Activated naive CD8-positive, alpha-beta T cell treated with anti-CD3 and anti-CD28 coated beads, Interleukin-2, amount 50 U/mL, for 16 hours (primary cell): Measurements from ENCODE around the gene CDCA4.
"Not testable (repeated sequence)": the region's sequence is repeated elsewhere in the genome, so short reads cannot be mapped to it uniquely, and the experiment has no call there.

Experiments
- DNase-seq: peaks from one replicate; pipeline ENCODE4 v3.0.0-alpha.2; 2020; ENCODE audit warnings: low read depth, low spot score

CDCA4 gene

GRCh38 chr14:105058521-105059034, 37.7 kb upstream of the CDCA4 start:
- no peak for DNase-seq

DNA sequence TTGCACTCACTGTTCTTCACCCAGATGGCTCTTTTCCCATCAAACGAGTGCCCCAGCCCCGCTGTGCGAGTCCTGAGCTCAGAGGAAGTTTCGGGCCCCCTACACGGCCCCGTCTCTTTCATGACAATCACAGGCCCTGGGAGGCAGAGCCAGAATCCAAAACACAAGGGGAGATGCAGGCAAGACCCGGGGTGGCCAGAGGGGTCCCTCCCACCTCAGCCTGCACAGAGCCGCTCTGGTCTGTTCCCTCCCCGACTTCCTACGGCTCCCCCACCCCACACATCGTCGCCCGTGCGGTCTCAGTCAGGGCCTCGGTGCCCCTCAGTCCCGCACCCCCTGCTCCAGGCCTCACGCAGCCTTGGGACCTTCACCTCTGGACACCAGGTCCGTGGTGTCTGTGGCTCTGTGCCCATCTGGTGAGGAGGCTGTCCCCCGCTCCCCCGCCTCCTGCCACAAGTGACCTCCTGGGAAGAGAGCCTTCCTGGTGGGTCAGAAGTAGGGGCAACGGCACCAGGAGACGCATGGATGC, 35.5 kb upstream of the CDCA4 start:
- DNase-seq: no peak

DNA sequence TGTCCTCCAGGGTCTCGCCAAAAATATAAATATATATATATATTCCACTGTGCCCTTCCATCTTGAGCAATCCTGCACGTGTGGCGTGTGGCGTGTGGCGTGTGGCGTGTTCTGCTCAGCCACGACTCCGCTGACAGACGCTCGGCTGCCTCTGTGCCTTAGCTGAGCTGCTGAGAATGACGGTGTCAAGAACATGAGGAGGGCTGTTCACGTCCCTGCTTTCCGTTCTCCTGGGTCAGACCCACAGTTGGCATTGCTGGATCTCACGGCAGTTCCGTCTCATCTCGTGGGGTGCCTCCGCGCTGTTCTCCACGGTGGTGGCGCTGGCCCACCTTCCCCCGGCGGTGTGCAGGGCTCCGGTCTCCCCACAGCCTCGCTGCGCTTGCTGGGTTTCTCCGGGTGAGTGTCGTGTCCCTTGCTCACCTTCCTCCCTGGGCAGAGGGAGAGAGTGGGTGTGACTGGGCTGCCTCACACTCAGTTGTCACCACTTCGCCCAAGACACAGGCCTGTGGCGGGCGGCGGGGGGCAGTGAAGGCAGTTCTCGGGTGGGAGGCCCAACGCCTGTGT, 34.9 kb upstream of the CDCA4 start:
- DNase-seq: no peak

DNA sequence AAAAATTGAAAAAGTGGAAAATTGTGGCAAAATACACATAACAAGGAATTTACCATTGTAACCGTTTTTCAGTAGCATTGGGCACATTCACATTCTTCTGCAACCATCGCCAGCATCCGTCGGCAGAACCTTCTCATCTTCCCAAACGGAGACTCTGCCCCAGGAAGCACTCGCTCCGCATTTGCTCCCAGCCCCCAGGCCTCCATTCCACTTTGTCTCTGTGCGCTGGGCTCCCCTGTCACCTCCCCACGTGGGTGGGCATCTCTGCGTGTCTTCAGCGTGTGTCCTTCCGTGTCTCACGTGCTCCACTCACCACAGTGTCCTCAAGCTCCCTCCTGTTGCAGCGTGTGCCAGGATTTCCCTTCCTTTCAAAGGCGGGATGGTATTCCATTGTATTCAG, 34.5 kb upstream of the CDCA4 start:
- DNase-seq: no peak

GRCh38 chr14:105053996-105054395, 33.1 kb upstream of the CDCA4 start:
- no peak for DNase-seq

GRCh38 chr14:105053421-105053820, 32.5 kb upstream of the CDCA4 start:
- no peak for DNase-seq

GRCh38 chr14:105052110-105052458, 31.2 kb upstream of the CDCA4 start:
- no peak for DNase-seq

- DNase-seq: no peak
Observed at GRCh38 chr14:105051182-105052109, 30.6 kb upstream of the CDCA4 start.

- DNase-seq: no peak
Observed at GRCh38 chr14:105050551-105050897, 29.6 kb upstream of the CDCA4 start.

GRCh38 chr14:105049753-105050550, 29.1 kb upstream of the CDCA4 start:
- no peak for DNase-seq

GRCh38 chr14:105047283-105048016, 26.6 kb upstream of the CDCA4 start:
- DNase-seq: no peak

DNA sequence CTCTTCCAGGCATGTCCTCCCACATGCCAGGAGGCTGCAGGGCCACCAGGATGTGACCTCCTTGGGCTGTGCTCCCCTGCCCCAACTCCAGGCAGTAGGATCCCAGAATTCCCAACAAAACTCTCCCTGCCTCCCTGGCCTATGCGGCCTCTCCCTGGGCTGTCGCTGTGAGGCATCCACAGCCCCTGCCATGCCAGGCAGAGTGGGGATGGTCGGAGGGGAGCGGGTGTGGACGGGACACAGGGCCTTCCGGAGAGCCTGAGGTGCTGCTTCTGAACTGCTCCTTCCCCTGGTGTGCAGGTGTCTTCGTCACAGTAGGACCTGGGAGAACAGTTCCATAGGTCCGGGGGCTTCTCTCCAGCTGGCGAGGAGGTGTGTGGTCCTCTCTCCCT, 26.0 kb upstream of the CDCA4 start:
- DNase-seq: no peak

- DNase-seq: peak; percentile 83
Observed at GRCh38 chr14:105045710-105046326, 24.9 kb upstream of the CDCA4 start.

GRCh38 chr14:105043641-105044040, 22.8 kb upstream of the CDCA4 start:
- DNase-seq: no peak

DNA sequence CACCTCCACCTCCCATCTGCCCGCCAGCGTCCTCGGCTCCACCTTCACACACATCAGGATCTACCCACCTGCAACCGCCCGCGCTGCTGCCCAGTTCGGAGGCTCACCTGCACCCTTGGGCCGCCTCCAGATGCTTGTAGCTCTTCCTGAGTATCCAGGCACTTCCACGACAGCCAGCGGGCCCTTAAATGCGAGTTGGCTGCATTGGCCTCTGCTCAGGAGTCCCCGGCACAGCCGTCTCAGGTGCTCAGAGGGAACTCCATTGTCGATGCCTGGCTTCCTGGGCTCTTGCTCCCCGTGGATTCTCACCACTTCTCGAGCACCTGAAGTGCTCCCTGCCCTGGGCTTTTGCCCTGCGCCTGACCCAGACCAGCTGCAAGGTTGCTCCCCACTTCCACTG, 21.9 kb upstream of the CDCA4 start:
- no peak for DNase-seq

GRCh38 chr14:105041841-105042765, 21.2 kb upstream of the CDCA4 start:
- no peak for DNase-seq

GRCh38 chr14:105039458-105040205, 18.7 kb upstream of the CDCA4 start:
- no peak for DNase-seq

DNA sequence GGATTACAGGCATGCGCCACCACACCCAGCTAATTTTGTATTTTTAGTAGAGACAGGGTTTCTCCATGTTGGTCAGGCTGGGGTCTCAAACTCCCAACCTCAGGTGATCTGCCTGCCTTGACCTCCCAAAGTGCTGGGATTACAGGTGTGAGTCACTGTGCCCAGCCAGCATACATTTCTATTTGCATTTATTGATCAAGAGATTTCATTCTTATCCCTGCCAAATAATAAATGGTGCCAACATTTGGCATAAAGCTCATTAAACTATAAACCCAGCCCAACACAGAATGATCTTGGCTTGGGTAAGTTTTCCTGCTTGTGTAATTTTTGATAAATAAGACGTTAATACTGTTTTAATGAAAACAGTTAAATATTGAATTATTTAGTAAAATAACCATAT, 14.7 kb upstream of the CDCA4 start:
- DNase-seq: not testable (repeated sequence)
